GM21360 (cell line): ENCODE measurements around the gene CLCA1.

Experiments
- ATAC-seq: cut with Tn5 transposase; IDR thresholded peaks from one replicate; pipeline ENCODE4 v1.9.1; 2021; ENCODE audit warnings: mild to moderate bottlenecking, moderate library complexity; ENCODE audit not compliant: unreplicated experiment

Gene CLCA1

GRCh38 chr1:86460998-86461397 lies 7.7 kb upstream of the CLCA1 start:
- no peak for ATAC-seq

- no peak for ATAC-seq
Observed at GRCh38 chr1:86461482-86461881, 7.2 kb upstream of the CLCA1 start.

- no peak for ATAC-seq
Observed at GRCh38 chr1:86464819-86465218, 3.9 kb upstream of the CLCA1 start.

GRCh38 chr1:86466109-86466844 lies 2.5 kb upstream of the CLCA1 start:
- ATAC-seq, result no peak

- ATAC-seq, result no peak
Observed at GRCh38 chr1:86466986-86467385, 1.7 kb upstream of the CLCA1 start.

- ATAC-seq, result peak; percentile 67
Observed at GRCh38 chr1:86470859-86471258, 2.1 kb downstream of the CLCA1 start.

- ATAC-seq, result peak; percentile 11
Observed at GRCh38 chr1:86471291-86471690, 2.6 kb downstream of the CLCA1 start.

GRCh38 chr1:86472152-86472551 lies 3.4 kb downstream of the CLCA1 start:
- ATAC-seq, result no peak

GRCh38 chr1:86472767-86473166 lies 4.0 kb downstream of the CLCA1 start:
- peak; percentile 31 for ATAC-seq

- no peak for ATAC-seq
Observed at GRCh38 chr1:86477256-86477655, 8.5 kb downstream of the CLCA1 start.

GRCh38 chr1:86477682-86478081 lies 9.0 kb downstream of the CLCA1 start:
- ATAC-seq, result no peak

GRCh38 chr1:86478416-86479156 lies 9.9 kb downstream of the CLCA1 start:
- no peak for ATAC-seq

- ATAC-seq, result no peak
Observed at GRCh38 chr1:86481966-86482365, 13.2 kb downstream of the CLCA1 start.

GRCh38 chr1:86487131-86487810 lies 18.5 kb downstream of the CLCA1 start:
- no peak for ATAC-seq

GRCh38 chr1:86487811-86488141 lies 19.0 kb downstream of the CLCA1 start:
- ATAC-seq, result no peak

- ATAC-seq, result no peak
Observed at GRCh38 chr1:86489242-86489878, 20.6 kb downstream of the CLCA1 start.

- no peak for ATAC-seq
Observed at GRCh38 chr1:86491171-86491950, 22.6 kb downstream of the CLCA1 start.

- ATAC-seq, result no peak
Observed at GRCh38 chr1:86498281-86498680, 29.6 kb downstream of the CLCA1 start.

- ATAC-seq, result no peak
Observed at GRCh38 chr1:86499987-86500593, 31.4 kb downstream of the CLCA1 start.

- ATAC-seq, result no peak
Observed at GRCh38 chr1:86500714-86501113, 32.0 kb downstream of the CLCA1 start.
